Panc1 (cell line): Measurements from ENCODE around the gene PAX5. TPM values are rescaled to one million over a fixed set of nuclear protein-coding genes. Genes with fewer than 3 reads are reported as not detected.

Experiments used
- ATAC-seq: fragments of 200-7000 bp; cut with Tn5 transposase; 2 replicates; pipeline ENCODE4 v1.9.1; 2020; ENCODE audit warnings: mild to moderate bottlenecking, moderate library complexity
- BruUV-seq: library from RNA; stranded (reverse); fragments of 400-500 nt; replicated peaks from 2 replicates; lab custom pipeline; 2021; lab: Mats Ljungman, UMichigan
- CTCF ChIA-PET: fragments of 300-600 bp; sonication (Branson Sonifier 250); formaldehyde crosslinking; loops from one replicate; lab custom pipeline; 2022; ENCODE audit warnings: antibody characterized with exemption; lab: Charles Lee
- POLR2A ChIA-PET: fragments of 300-600 bp; sonication (Branson Sonifier 250); formaldehyde crosslinking; loops from one replicate; lab custom pipeline; 2022; ENCODE audit warnings: antibody characterized with exemption; lab: Charles Lee
- DNase-seq: peaks from one replicate; pipeline ENCODE4 v3.0.0-alpha.2; 2010; ENCODE audit warnings: low read depth, low spot score
- H3K27ac ChIP-seq: 2 replicates; pipeline ENCODE4 v1.5.1; 2011; ENCODE audit warnings: mild to moderate bottlenecking, low read length, inconsistent platforms
- H3K27me3 ChIP-seq: fragments of 200-500 bp; sonication (Bioruptor generic); 2 replicates; pipeline ENCODE4 v1.6.0; 2014; ENCODE audit warnings: low read length, inconsistent platforms; ENCODE audit not compliant: control insufficient read depth, insufficient read depth
- H3K36me3 ChIP-seq: fragments of 200-500 bp; sonication (Bioruptor generic); 2 replicates; pipeline ENCODE4 v1.5.1; 2014; ENCODE audit warnings: inconsistent platforms, mild to moderate bottlenecking, low read length, moderate library complexity; ENCODE audit not compliant: control insufficient read depth, insufficient read depth
- H3K4me1 ChIP-seq: 2 replicates; pipeline ENCODE4 v1.5.1; 2011; ENCODE audit warnings: inconsistent platforms, mild to moderate bottlenecking, low read length, moderate library complexity; ENCODE audit not compliant: control insufficient read depth, insufficient read depth
- H3K4me3 ChIP-seq, 2 experiments: 2 replicates each; pipeline ENCODE4 v1.5.1; 2011 to 2012; ENCODE audit warnings: low read depth in 2 of 2, low read length in 2 of 2, mild to moderate bottlenecking in 2 of 2, inconsistent platforms in 1 of 2, moderate library complexity in 1 of 2
- H3K9me3 ChIP-seq: fragments of 200-500 bp; sonication (Bioruptor generic); 2 replicates; pipeline ENCODE4 v1.5.1; 2014; ENCODE audit warnings: low read depth, mild to moderate bottlenecking, inconsistent platforms, low read length, moderate library complexity; ENCODE audit not compliant: control insufficient read depth, insufficient read depth
- CTCF ChIP-seq: fragments of 450-650 bp; IDR thresholded peaks from 2 replicates; pipeline ENCODE4 v1.5.1; 2017; ENCODE audit warnings: mild to moderate bottlenecking
- POLR2AphosphoS5 ChIP-seq: IDR thresholded peaks from 2 replicates; pipeline ENCODE4 v1.6.1; 2012; ENCODE audit warnings: mild to moderate bottlenecking, low read depth, low read length, moderate library complexity
- REST ChIP-seq, 2 experiments: IDR thresholded peaks; 2 replicates each; pipeline ENCODE4 v1.6.1; 2011 to 2012; ENCODE audit warnings: low read depth in 2 of 2, control low read depth in 1 of 2, low read length in 1 of 2, mild to moderate bottlenecking in 1 of 2, moderate library complexity in 1 of 2; ENCODE audit not compliant: insufficient read depth in 1 of 2
- SIN3A ChIP-seq: IDR thresholded peaks from 2 replicates; pipeline ENCODE4 v1.6.1; 2012; ENCODE audit warnings: low read depth, mild to moderate bottlenecking, low read length, moderate library complexity, borderline replicate concordance; ENCODE audit not compliant: insufficient read depth
- TCF7L2 ChIP-seq: IDR thresholded peaks from 2 replicates; pipeline ENCODE4 v1.6.1; 2011; ENCODE audit warnings: mild to moderate bottlenecking, low read depth, low read length, inconsistent platforms
- in situ Hi-C: cut with HindIII; loops from 2 replicates; pipeline ENCODE4 v1.10.0; 2016; ENCODE audit warnings: low sequenced_read_pairs, low pct_unique_long_range_greater_than_20kb
- intact Hi-C: fragments of 100-400 bp; cut with micrococcal nuclease; formaldehyde crosslinking; loops from one replicate; pipeline ENCODE4 v1.10.0; 2022; ENCODE audit not compliant: unreplicated experiment
- total RNA-seq: library from RNA; stranded (reverse); gene quantifications from one replicate; pipeline ENCODE4 v1.2.1, GENCODE V29; 2021; ENCODE audit not compliant: unreplicated experiment

PAX5 gene
- total RNA-seq, 1 experiment from 2014 or later = 0.39 TPM

- Histone ChIP-seq H3K36me3 (no peaks in the 10 kb centered on the region), H3K4me1 (no peaks in the 10 kb centered on the region; the same call in 1 of the 2 replicates), H3K27me3 (peaks cover 17% of the 10 kb centered on the region), H3K4me3 (no peak overlapping the region), H3K9me3 (no peaks in the 10 kb centered on the region), H3K27ac (no peak overlapping the region)
- no peak for DNase-seq
- no peak for TF ChIP-seq POLR2AphosphoS5
- no peak for TF ChIP-seq SIN3A
- TF ChIP-seq TCF7L2 = no peak
- TF ChIP-seq REST (IDR thresholded peaks at IDR 0.05; ENCODE audit: insufficient read depth in 1 of 2, low read depth in 2 of 2, low read length in 1 of 2) = no peak
- no peak for TF ChIP-seq CTCF
- ChIA-PET POLR2A (interaction anchor here (0.7 kb wide), 1 partner anchor 22 kb away, joined by 7 read pairs; no protein-coding TSS in a partner anchor), CTCF (no interaction called here)
- in situ Hi-C loops = no loop called here
- intact Hi-C loops = no loop called here
- BruUV-seq = no TSS peak
- ATAC-seq = no peak
Measured at GRCh38 chr9:36950389-36950788, 83.7 kb downstream of the PAX5 start.

- DNase-seq (no peak), ATAC-seq (no peak)
- POLR2A ChIA-PET = no interaction called here
- in situ Hi-C loops = no loop called here
- intact Hi-C loops = no loop called here
- CTCF ChIA-PET = no interaction called here
- Histone ChIP-seq H3K4me1 (no peaks in the 10 kb centered on the region; the same call in 1 of the 2 replicates), H3K27ac (no peak overlapping the region), H3K9me3 (no peaks in the 10 kb centered on the region), H3K27me3 (peaks cover 8% of the 10 kb centered on the region), H3K4me3 (no peak overlapping the region), H3K36me3 (no peaks in the 10 kb centered on the region)
- no peak for TF ChIP-seq POLR2AphosphoS5
- TF ChIP-seq SIN3A = no peak
- no peak for TF ChIP-seq REST (IDR thresholded peaks at IDR 0.05; ENCODE audit: insufficient read depth in 1 of 2, low read depth in 2 of 2, low read length in 1 of 2)
- no peak for TF ChIP-seq TCF7L2
- no peak for TF ChIP-seq CTCF
- no TSS peak for BruUV-seq
Measured at GRCh38 chr9:36949466-36949865, 84.6 kb downstream of the PAX5 start.
